GM23338 (cell line): ENCODE results near the gene TP53I3.

ENCODE experiments used
- CREB1 ChIP-seq: fragments of 250-450 bp; sonication (Bioruptor Pico); IDR thresholded peaks from 2 replicates; pipeline ENCODE4 v1.5.0; 2020; ENCODE audit warnings: low read depth, mild to moderate bottlenecking, moderate library complexity
- CTCF ChIP-seq, 2 experiments: fragments of 200-600 bp in 1 of 2; sonication (generic) in 1 of 2; conservative IDR thresholded peaks; 2 replicates each; pipeline versions ENCODE4 v1.5.1 to v1.6.1; 2016 to 2017; ENCODE audit warnings: antibody characterized with exemption in 2 of 2, low read depth in 2 of 2, mild to moderate bottlenecking in 2 of 2, moderate library complexity in 1 of 2
- EZH2 ChIP-seq: fragments of 200-600 bp; sonication (generic); IDR thresholded peaks from one replicate; pipeline ENCODE4 v1.8.0; 2017; ENCODE audit warnings: antibody characterized with exemption, mild to moderate bottlenecking, low read depth; ENCODE audit not compliant: unreplicated experiment
- POLR2AphosphoS5 ChIP-seq: IDR thresholded peaks from 2 replicates; pipeline ENCODE4 v1.6.1; 2016; ENCODE audit warnings: antibody characterized with exemption, low read depth

DNA sequence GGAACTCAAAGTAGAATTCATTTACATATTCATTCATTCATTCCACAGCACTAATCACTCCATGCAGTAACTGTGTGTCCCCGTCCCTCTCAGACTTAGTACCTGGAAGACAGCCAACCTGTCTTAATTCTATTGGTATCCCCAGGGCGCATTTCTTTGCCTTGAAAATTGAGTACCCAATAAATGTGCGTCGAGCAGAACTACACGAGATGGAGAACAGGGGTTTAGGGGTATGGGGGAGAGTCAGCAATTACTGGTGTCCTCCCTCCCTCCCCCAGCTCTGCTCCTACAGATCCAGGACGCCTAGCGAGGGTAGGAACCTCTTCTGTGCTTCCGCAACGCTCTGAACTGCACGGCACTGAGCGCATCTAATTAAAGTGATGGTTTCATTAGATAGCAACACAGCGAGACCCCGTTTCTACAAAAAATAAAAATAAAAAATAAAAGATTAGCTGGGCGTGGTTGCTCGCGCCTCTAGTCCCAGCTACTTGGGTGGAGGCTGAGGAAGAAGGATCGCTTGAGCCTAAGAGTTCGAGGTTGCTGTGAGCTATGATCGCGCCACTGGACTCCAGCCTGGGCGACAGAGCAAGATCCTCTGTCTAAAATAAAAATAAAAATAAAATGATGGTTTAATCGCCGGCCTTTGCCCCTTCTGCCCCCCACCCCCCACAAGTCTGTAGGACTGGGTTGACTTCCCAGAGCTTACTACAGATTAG lies 35.7 kb downstream of the TP53I3 start:
- TF ChIP-seq EZH2, result no peak
- TF ChIP-seq POLR2AphosphoS5, result no peak
- no peak for TF ChIP-seq CTCF (conservative IDR thresholded peaks at IDR 0.05; ENCODE audit: low read depth in 2 of 2)
- TF ChIP-seq CREB1 (CRISPR knock-in tag), result no peak
